ENCODE data around the gene SMPX.

GRCh38 chrX:21781976-21782375 is 24.1 kb upstream of the SMPX start:
- no peak for TF ChIP-seq CTCF (IDR thresholded peaks at IDR 0.05; ENCODE audit: low read depth, low read length, poor library complexity, severe bottlenecking)
- no peak for TF ChIP-seq EZH2phosphoT487 (IDR thresholded peaks at IDR 0.05; ENCODE audit: borderline replicate concordance, low read length)
